Activated B cell treated with CpG ODN at 0.5 μM for 24 hours (primary cell): ENCODE data around the gene SFTPB. TPM values are rescaled to one million over a fixed set of nuclear protein-coding genes. Genes with fewer than 3 reads are reported as not detected.

ENCODE experiments used
- ATAC-seq: fragments of 200-7000 bp; cut with Tn5 transposase; one replicate; pipeline ENCODE4 v1.10.0; 2021; ENCODE audit warnings: low read depth, mild to moderate bottlenecking, moderate library complexity
- CTCF ChIA-PET: fragments of 350-600 bp; sonication (Branson Sonifier 250); formaldehyde crosslinking; loops from one replicate; lab custom pipeline; 2021; ENCODE audit warnings: antibody characterized with exemption; lab: Charles Lee
- POLR2A ChIA-PET: fragments of 350-600 bp; sonication (Branson Sonifier 250); formaldehyde crosslinking; loops from one replicate; lab custom pipeline; 2021; ENCODE audit warnings: antibody characterized with exemption; lab: Charles Lee
- DNase-seq: peaks from one replicate; pipeline ENCODE4 v3.0.0; 2022
- H3K27ac Mint-ChIP-seq: one replicate; pipeline ENCODE4 v1.8.0; 2020; ENCODE audit warnings: mixed read lengths
- H3K27me3 Mint-ChIP-seq: one replicate; pipeline ENCODE4 v1.8.0; 2021; ENCODE audit warnings: mixed read lengths
- H3K36me3 Mint-ChIP-seq: one replicate; pipeline ENCODE4 v1.8.0; 2021; ENCODE audit warnings: low read depth, mixed read lengths
- H3K4me1 Mint-ChIP-seq: one replicate; pipeline ENCODE4 v1.8.0; 2021; ENCODE audit warnings: mixed read lengths
- H3K4me3 Mint-ChIP-seq: one replicate; pipeline ENCODE4 v1.8.0; 2020; ENCODE audit warnings: mild to moderate bottlenecking, mixed read lengths
- H3K9me3 Mint-ChIP-seq: one replicate; pipeline ENCODE4 v1.8.0; 2020; ENCODE audit warnings: mixed read lengths
- intact Hi-C: fragments of 100-400 bp; cut with micrococcal nuclease; formaldehyde crosslinking; loops from one replicate; pipeline ENCODE4 v1.15.1; 2024
- total RNA-seq: library from RNA; stranded (reverse); gene quantifications from 2 replicates; pipeline ENCODE4 v1.2.3, GENCODE V29; 2022
- TF ChIP-seq, protein P1 (sequence below): fragments of 200-600 bp; IDR thresholded peaks from one replicate; pipeline ENCODE4 v1.8.0; 2022; ENCODE audit warnings: antibody characterized with exemption, mild to moderate bottlenecking

Gene SFTPB
- total RNA-seq, 1 donor from 2014 or later: not detected

DNA sequence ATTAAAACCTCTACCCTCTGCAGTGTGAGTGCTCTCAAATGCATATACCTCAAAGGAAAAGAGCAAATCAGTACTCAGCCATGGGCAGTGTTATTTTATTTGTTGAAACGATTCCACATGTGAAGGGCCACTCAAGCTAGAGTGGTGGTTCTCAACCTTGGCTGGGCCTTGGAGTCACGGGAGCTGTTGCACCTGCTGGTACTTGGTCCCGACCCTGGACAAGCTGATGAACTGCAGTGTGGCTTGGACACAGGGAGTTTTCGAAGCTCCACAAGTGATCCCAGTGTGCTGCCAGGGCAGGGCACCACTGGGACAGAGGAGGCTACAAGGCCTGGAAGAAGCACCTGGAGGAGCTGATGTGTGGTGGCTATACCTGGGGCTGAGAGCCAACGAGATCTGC lies 45.8 kb upstream of the SFTPB start:
- peaks cover 8% of the 10 kb centered on the region for H3K27me3 Mint-ChIP-seq
- TF ChIP-seq, protein P1, sequence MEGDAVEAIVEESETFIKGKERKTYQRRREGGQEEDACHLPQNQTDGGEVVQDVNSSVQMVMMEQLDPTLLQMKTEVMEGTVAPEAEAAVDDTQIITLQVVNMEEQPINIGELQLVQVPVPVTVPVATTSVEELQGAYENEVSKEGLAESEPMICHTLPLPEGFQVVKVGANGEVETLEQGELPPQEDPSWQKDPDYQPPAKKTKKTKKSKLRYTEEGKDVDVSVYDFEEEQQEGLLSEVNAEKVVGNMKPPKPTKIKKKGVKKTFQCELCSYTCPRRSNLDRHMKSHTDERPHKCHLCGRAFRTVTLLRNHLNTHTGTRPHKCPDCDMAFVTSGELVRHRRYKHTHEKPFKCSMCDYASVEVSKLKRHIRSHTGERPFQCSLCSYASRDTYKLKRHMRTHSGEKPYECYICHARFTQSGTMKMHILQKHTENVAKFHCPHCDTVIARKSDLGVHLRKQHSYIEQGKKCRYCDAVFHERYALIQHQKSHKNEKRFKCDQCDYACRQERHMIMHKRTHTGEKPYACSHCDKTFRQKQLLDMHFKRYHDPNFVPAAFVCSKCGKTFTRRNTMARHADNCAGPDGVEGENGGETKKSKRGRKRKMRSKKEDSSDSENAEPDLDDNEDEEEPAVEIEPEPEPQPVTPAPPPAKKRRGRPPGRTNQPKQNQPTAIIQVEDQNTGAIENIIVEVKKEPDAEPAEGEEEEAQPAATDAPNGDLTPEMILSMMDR: no peak
- H3K4me3 Mint-ChIP-seq: no peak overlapping the region
- no peak overlapping the region for H3K27ac Mint-ChIP-seq
- ChIA-PET CTCF (no interaction called here), POLR2A (no interaction called here)
- ATAC-seq: no peak
- no peaks in the 10 kb centered on the region for H3K4me1 Mint-ChIP-seq
- intact Hi-C loops: no loop called here
- DNase-seq: no peak
- no peaks in the 10 kb centered on the region for H3K36me3 Mint-ChIP-seq
- no peaks in the 10 kb centered on the region for H3K9me3 Mint-ChIP-seq

DNA sequence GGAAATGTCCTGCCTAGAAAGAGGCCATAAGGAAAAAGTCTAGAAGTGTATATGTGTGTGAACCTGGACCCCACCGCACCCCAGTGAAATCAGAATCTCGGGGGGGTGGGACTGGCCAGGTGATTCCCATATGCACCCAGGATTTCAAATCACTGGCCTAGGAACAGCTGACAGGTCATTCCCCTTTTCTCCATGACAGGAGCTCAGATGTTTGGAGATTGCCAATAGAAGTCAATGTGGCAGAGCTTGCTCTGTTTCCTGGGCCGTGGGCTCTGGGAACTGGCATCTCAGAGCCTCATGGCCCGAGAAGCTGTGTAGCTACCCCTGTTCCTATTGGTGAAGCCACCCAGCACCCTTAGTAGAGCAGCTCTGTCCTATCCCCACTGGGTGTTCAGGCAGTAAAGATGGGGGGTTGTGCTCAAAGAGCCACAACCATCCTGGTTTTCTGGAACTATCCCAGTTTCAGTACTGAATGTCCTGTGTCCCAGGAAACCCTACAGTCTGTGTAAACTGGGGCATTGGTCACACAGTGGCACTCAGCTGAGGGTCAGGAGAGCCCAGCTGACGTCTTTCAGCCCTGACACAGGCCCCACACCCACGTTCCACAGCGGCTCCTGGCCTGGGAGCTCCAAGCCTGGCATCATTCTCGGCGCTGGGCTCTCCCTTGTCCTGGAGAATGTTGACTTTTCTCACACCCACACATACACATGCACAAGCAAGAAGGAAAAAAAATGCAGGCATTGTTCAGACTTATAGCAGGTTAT lies 45.0 kb upstream of the SFTPB start:
- peaks cover 7% of the 10 kb centered on the region for H3K27me3 Mint-ChIP-seq
- intact Hi-C loops: no loop called here
- CTCF ChIA-PET: interaction anchor here (1.0 to 1.5 kb wide), 2 partner anchors 16 to 33 kb away, joined by 4 read pairs; no protein-coding TSS in a partner anchor
- H3K4me3 Mint-ChIP-seq: no peak overlapping the region
- no peaks in the 10 kb centered on the region for H3K4me1 Mint-ChIP-seq
- TF ChIP-seq, protein P1: no peak
- H3K9me3 Mint-ChIP-seq: no peaks in the 10 kb centered on the region
- DNase-seq (no peak), ATAC-seq (no peak)
- POLR2A ChIA-PET: no interaction called here
- H3K36me3 Mint-ChIP-seq: no peaks in the 10 kb centered on the region
- H3K27ac Mint-ChIP-seq: no peak overlapping the region

DNA sequence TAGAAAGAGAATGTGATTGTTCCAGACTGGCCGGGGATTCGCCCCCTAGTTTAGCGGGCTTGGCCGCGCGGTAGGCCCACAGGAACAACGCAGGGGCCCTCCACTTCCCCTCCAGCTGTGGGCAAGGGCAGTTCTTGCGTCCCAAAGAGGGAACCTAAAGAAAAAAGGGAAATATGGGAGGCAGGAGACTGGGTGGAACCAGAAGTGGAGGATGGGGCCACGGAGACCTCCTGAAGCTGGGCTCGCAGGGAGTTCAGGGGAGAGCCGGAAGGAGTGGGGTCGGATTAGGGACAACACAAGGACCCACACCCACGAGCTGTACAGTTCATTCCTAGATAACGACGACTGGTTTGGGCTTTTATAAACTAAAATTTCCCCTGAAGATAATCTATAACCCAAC lies 44.3 kb upstream of the SFTPB start:
- ATAC-seq: no peak
- H3K27ac Mint-ChIP-seq: no peak overlapping the region

DNA sequence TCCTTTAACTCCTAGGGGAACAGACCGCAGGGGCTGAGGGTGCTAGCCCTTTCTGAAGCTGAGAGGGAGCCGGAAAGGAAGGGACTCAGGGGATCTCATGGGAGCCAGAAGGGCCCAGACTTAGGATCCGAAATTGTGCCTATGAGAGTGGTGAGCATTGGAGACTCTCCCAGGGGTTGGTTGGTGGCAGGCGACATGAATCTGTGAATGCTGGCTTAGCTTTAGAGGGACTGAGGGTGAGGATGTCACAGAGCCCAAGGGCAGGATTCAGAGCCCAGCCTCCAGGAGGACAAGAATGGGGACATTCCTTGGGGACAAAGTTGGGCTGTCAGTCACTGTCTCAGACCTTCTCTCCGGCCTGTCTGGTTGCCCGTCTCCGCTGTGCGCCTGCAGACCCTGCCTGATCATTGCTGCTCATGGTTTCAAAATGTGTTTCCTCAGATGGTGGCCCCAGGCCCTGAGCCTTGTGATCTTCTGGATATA lies 43.6 kb upstream of the SFTPB start:
- no peaks in the 10 kb centered on the region for H3K36me3 Mint-ChIP-seq
- peaks cover 8% of the 10 kb centered on the region for H3K4me1 Mint-ChIP-seq
- TF ChIP-seq, protein P1: no peak
- ChIA-PET POLR2A (no interaction called here), CTCF (interaction anchor here (1.1 to 1.5 kb wide), 2 partner anchors 14 to 32 kb away, joined by 3 to 4 read pairs; no protein-coding TSS in a partner anchor)
- intact Hi-C loops: no loop called here
- no peak for DNase-seq
- no peaks in the 10 kb centered on the region for H3K9me3 Mint-ChIP-seq
- ATAC-seq: no peak
- no peak overlapping the region for H3K4me3 Mint-ChIP-seq
- peaks cover 7% of the 10 kb centered on the region for H3K27me3 Mint-ChIP-seq
- no peak overlapping the region for H3K27ac Mint-ChIP-seq

More for the DNA sequence above, 44.3 kb upstream of the SFTPB start:
- ChIA-PET POLR2A (no interaction called here), CTCF (interaction anchor here (1.0 to 1.5 kb wide), 2 partner anchors 16 to 33 kb away, joined by 4 read pairs; no protein-coding TSS in a partner anchor)
- no peak for DNase-seq
- intact Hi-C loops: no loop called here
- peaks cover 7% of the 10 kb centered on the region for H3K27me3 Mint-ChIP-seq
- H3K9me3 Mint-ChIP-seq: no peaks in the 10 kb centered on the region
- no peaks in the 10 kb centered on the region for H3K36me3 Mint-ChIP-seq
- H3K4me1 Mint-ChIP-seq: peaks cover under 1% of the 10 kb centered on the region
- no peak overlapping the region for H3K4me3 Mint-ChIP-seq
- TF ChIP-seq, protein P1: no peak
